HG02759 (cell line): ENCODE measurements around the gene BRAT1.

Source experiments
- ATAC-seq: cut with Tn5 transposase; IDR thresholded peaks from one replicate; pipeline ENCODE4 v1.9.1; 2021; ENCODE audit warnings: mild to moderate bottlenecking, moderate library complexity; ENCODE audit not compliant: unreplicated experiment

Gene BRAT1

DNA sequence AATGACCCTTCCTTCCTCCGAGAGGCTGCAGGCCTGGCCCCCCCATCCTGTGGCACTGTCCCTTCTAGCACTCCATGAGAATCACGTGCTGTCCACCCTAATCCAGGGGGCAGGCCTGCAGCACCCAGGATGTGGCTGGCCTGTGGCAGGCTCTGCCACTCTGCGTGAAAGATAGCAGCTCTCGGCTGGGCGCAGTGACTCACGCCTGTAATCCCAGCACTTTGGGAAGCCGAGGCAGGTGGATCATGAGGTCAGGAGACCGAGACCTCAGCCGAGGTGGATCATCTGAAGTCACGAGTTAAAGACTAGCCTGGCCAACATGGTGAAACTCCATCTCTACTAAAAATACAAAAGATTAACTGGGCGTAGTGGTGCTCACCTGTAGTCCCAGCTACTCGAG lies 54.6 kb downstream of the BRAT1 start:
- ATAC-seq, result no peak

DNA sequence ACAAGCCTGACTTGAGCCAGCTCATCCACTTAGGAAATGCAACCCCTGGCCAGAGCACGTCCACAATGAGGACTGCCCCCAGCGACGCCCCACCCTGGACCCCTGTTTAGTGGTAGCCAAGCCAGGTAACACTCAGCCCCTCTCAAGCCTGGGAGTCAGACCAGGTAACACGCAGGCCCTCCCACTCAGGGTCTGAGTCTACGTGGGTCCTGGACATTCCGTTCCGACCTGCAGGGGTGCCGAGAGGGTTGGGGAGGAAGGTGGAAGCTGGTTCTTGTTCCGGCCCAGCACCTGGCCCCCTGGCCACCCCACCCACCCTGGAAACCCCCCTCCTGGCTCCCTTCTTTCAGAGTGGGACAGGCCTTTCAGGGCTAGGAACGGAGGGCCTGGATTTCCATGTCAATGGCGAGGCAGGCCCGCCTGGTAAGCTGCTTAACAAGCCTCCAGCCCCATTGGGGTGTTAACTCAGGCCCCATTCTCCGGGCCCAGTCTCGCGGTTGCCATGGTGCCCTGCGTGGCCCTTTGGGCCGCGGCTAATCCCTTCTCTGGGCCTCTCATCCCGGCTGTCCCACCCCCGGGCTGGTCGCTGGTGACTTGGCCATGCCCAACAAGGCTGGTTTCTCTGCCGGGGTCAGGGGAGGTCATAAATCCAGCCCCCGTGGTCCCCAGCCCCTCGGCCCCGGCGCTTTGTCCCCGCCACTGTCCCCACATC lies 55.4 kb downstream of the BRAT1 start:
- no peak for ATAC-seq

DNA sequence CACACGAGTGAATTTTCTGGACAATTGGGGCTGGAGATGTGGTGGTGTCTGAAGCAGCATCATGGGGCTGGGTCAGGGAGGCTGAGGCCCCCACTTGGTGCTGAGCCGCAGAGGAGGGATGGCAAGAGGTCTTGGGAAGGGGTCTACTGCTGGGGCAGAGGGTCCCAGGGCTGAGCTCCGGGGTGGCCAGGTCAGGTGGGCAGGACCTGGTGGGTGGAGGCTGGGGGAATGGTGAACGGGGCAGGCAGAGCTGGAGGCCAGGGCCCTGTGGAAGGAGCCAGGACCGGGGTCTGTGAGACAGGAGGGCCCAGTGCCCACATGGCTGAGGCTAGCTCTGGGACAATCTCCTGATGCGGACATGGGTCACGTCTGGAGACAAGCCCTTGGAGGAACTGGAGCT lies 56.1 kb downstream of the BRAT1 start:
- ATAC-seq, result no peak

DNA sequence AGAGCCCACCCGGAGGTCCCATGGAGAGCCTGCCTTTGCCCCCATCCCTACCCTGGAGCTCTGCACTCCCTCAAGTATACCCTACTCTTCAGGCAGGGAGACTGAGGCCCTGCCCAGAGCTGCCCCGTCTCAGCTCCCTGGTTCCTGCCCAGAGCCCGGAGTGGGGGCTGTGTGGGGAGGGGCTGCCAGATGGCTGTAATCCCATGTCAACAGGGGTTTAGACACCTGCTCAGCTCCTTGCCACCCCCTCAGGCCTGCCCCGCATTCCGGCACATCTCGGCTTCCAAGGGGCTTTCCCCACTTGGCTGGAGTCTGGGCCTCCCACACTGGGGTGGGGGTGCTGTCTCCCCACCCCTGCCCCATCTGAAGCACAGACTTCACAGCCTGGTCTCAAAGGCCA lies 56.6 kb downstream of the BRAT1 start:
- no peak for ATAC-seq

DNA sequence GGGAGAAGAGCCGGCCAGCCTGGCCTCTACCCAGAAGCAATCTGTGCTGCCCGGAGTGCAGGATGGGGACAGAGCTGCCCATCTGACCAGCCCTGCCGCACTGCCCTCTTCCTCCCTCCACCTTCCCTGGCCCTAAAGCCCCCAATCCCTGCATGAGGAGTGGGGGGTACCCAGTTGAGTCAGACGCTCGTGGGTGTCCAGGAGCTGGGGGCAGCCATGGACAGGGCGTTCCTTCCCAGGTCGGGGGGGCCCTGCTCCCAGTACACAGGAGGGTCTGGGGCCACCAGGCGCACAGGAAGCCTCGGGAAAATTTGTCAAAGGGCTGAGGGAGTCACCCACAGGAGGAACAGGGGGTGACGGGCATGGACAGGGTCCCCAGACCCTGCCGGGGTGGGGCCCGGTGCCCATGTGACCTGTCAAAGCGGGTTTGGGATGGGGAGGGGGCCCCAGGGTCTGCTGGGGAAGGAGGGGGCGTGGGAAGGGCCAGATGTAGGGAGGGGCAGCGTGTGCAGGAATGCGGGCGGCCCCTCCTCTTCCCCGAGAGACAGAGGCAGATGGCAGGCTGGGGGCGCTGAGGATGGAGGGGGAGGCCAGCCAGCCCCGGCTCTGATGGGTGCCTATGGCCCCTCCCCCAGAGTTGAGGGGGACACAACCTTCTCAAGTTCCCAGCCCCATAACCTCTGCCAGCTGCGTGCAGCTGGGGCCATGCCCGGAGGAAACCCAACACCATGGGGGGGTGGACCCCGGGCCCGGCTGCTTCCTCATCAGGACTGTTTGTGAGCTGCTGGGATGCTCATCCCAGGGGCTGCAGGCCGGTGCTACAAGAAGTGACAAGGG lies 57.6 kb downstream of the BRAT1 start:
- ATAC-seq, result no peak

DNA sequence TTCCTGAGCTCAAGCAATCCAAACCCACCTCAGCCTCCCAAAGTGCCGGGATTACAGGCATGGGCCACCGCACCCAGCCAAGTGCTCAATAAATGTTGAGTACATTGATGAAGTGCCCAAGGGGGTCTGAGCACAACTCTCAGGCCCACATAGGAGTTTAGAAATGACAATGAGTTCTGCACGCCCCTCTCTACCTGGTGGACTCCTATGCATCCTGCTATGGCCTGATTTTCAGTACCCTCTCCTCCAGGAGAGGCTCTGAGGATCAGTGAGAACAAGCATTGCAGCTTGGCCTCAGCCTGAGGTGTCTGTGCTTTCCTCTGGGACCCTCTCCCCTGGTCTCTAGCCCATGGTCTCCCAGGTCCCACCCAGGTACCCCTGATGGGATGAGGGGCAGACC lies 58.3 kb downstream of the BRAT1 start:
- no peak for ATAC-seq

DNA sequence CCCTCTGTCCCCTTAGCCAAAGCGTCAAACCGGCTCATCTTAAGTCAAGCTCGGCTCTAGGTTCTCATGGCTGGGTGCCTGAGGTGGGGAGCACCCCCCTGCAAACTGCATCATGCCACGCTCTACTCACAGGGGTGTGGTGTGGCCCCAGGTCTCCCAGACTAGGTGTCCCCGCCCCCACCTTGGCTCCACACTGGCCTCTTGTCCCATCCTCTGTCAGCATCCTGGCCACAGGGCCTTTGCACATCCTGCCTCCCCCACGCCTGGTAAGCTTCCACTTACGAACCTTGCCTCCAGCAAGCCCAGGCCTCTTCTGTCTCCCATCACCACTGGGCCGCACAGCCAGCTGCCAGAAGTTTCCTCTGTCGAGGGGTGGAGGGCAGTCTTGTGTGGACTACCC lies 58.9 kb downstream of the BRAT1 start:
- no peak for ATAC-seq

DNA sequence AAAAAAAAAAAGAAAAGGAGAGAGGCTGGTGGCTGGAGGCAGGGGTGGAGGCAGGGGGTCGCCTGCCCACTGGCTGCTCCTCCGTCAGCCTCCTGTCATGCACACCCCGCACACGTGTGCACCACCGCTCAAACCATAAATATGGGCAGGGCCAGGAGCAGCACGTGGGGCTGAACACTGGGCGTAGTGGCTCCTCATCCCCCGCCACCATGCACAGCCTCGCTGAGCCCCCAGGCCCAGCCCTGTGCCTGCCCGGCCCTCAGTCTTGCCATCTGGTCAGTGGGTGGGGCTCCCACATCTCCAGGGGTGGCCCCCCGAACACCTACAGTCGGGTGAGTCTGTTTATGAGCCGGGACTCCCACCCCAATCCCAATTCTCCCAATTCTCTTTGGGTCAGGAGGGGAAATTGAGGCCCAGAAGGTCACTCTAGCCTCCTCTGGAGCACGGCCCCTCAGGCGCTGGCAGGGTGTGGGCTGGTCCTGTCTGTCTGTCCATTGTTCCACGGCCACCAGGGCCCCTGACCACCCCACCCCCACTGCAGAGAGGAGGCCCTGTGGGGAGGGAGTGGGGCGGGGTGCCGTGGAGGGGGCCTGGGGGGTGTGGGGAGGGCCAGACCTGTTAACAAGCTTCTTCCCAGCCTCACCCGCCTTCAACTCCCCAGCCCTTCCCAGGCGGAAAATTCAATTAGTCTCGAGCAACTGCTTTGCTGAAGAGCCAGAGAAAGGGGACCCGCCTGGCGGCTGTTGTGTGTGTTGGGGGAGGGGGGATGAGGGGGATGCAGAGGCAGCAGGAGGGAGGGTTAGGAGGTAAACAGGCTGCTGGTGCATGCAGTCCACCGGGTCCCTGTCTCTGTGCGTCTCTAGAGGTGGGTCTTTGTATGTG lies 59.7 kb downstream of the BRAT1 start:
- ATAC-seq, result no peak

DNA sequence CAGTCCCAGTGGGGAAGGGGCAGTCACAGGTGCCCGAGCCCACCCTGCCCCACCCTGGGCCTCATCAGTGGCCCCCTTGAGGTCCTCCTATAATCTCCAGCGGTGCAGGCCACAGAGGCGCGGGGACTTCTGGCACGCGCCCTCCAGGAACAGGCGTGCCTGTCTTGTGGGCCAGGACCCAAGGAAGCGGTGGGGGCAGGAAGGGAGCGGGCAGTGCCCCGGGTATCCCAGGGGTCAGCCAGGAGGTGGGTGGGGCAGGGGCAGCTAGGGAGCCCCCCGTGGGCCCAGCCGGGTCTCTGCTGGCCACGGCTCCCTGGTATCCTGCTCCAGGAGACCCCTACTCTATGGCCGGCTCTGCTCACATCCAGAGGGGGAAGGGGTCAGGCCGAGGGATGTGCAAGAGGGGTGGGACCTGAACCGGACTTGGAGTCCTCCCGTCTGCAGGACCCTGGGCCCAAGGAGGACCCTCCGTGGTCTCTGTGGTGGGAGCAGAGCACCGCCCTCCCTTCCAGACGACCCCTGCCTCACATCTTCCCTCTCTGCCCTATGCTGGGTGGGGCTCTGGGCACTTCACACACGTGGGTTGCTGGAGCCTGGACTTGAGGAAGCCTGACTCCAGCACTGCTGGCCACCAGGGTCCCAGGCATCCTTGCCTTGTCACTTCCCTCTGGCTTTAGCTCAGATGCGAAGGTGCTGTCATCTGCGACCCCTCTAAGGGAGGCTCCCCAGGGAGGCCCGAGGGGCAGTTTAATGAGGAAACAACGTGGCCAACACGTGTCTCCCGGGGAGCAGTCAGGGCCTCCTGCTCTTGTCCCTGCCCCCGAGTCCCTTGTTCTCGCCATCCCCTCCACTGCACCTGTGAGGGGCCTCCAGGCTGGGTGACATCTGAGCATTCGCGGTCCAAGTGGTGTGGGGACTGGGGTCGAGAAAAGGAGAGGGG lies 60.9 kb downstream of the BRAT1 start:
- ATAC-seq, result no peak

DNA sequence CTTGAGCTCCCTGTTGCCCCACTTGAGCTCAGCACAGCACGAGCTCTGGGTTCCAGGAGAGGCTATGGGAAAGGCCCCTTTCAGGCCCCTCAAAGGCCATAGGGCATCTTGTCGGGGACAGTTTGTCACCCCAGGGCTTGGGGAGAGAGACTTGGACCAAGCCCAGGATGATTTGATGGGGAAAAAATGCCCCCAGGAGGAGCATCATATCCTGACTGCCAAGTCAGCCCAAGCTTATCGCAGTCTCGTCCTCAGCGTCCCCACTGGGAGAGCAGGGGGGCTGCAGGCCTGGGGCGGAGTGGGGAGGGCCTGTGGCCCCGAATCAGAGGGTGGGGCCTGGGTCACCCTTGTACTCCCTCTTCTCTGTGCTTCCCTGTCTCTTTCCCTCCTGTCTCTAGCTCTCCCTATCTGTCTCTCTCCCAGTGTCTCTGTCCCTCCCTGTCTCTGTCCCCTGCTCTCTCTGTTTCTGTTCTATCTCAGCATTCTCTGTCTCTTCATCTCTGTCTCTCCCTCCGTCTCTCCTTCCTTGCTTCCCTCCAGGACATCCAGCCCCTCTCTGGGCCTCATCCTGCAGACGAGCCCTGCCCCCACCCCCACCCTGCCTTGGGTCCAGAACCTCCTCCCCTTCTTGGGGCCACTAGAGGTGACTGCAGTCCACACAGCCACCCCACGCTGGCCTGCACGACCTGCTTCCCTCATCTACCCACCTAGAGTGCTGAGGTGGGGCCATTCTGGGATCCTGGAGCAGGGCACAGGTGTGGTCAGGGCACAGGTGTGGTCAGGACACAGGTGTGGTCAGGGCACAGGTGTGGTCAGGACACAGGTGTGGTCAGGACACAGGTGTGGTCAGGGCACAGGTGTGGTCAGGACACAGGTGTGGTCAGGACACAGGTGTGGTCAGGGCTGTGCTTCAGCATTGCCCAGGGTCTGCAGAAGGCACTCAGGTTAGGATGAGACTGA lies 61.8 kb downstream of the BRAT1 start:
- no peak for ATAC-seq

DNA sequence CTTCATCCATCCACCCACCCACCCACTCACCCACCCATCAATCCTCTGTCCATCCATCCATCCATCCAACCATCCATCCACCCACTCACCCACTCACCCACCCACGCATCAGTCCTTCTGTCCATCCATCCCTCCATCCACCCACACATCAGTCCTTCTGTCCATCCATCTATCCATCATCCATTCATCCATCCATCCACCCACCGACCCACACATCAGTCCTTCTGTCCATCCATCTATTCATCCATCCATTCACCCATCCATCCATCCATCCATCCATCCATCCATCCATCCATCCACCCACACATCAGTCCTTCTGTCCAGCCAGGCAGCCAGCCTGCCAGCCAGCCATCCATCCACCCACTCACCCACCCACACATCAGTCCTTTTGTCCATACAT lies 63.3 kb downstream of the BRAT1 start:
- no peak for ATAC-seq

DNA sequence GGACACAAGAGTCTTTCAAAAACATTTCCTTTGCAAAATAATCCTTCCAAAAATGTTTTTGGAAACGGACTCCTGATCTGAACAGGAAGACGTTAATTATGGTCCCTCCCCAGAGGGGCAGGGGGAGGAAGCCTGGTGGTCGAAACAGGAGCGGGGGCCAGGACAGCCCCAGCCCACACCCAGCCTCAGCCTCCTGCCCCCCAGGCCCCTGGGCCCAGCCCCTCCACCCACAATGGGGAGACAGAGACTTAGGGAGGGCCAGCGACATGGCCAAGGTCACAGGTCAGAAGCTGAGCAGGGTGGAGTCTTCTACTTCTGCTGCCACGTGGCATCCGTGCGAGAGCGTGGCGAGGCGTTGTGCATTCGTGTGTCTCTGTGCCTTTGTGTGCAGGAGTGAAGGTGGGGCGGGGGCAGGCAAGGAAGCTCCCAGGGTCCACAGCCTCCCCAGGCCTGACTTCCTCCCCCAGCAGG lies 65.1 kb downstream of the BRAT1 start:
- ATAC-seq, result no peak

DNA sequence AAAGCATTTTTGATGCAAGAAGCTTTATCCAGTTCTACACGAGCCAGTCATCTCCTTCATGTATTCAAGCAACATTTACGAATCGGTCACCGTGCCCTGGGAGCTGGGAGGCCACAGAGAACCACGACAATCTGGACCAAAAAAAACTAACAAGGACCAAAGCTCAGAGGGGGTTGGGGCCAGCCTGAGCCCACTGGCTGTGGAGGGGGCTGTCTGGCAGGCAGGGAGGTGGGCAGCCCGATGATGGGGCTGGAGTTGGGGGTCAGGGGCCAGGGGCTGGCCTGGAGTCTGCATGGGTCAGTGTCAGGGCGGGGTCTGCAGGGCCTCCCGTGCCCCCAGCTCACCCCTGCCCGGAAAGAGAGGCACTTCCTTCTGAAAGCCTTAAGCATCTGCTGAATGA lies 66.6 kb downstream of the BRAT1 start:
- no peak for ATAC-seq

DNA sequence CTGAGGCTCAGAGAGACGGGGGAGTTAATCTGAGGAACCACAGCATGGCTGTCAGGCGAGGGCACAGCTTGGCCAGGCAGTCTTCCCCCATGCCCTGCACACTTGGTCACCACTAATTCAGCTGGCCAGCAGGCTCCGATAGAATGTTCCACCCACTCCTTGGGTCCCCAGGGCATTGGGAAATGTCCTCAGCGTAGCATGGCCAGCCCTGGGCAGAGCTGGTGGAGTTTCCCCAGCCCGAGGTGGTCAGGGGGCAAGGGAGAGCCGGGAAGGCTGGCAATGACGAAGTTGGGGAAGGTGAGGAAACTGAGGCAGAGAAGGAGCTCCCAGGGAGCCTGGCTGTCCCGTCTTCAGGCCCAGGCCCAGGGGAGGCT lies 67.1 kb downstream of the BRAT1 start:
- ATAC-seq, result no peak
